ENCODE measurements around the gene EFNA5. TPM values are rescaled to one million over a fixed set of nuclear protein-coding genes. Genes with fewer than 3 reads are reported as not detected.

The EFNA5 gene
- total and polyA plus RNA-seq, 4 donors = 0.14 to 0.93 (median 0.54) TPM

- Histone ChIP-seq H3K4me1 (ENCODE audit: control insufficient read depth in 4 of 4, insufficient read depth in 4 of 4, low read length in 3 of 4) (no peaks in the 10 kb centered on the region), H3K27me3 (ENCODE audit: control insufficient read depth in 4 of 4, insufficient read depth in 4 of 4, low read length in 3 of 4) (no peaks in the 10 kb centered on the region), H3K9me3 (ENCODE audit: control insufficient read depth in 4 of 4, low read length in 3 of 4) (no peaks in the 10 kb centered on the region), H3K4me3 (ENCODE audit: low read depth in 1 of 3, low read length in 3 of 3) (no peak overlapping the region), H3K36me3 (ENCODE audit: control insufficient read depth in 4 of 4, insufficient read depth in 3 of 4, low read depth in 1 of 4, low read length in 3 of 4) (no peaks in the 10 kb centered on the region), H3K9ac (ENCODE audit: low read depth in 1 of 2, low read length in 2 of 2) (no peak overlapping the region), H3K27ac (ENCODE audit: low read depth in 1 of 2, low read length in 2 of 2) (no peak overlapping the region)
- DNase-seq (ENCODE audit: low spot score) = no peak
- TF ChIP-seq HNF4G (IDR thresholded peaks at IDR 0.05) (no peak), FOXA1 (IDR thresholded peaks at IDR 0.05) (no peak), HNF4A (conservative IDR thresholded peaks at IDR 0.05) (no peak), NR2F2 (IDR thresholded peaks at IDR 0.05) (no peak), JUND (IDR thresholded peaks at IDR 0.05) (no peak), TAF1 (conservative IDR thresholded peaks at IDR 0.05) (no peak), REST (IDR thresholded peaks at IDR 0.05) (no peak), GABPA (IDR thresholded peaks at IDR 0.05 in 1 of 2, conservative IDR thresholded peaks at IDR 0.05 in 1 of 2) (no peak), SP1 (IDR thresholded peaks at IDR 0.05) (no peak), CTCF (IDR thresholded peaks at IDR 0.05; ENCODE audit: low read depth, low read length, missing input control) (no peak), RAD21 (IDR thresholded peaks at IDR 0.05) (no peak), RXRA (IDR thresholded peaks at IDR 0.05) (no peak), ATF3 (IDR thresholded peaks at IDR 0.05) (no peak), MAX (IDR thresholded peaks at IDR 0.05) (no peak), EGR1 (IDR thresholded peaks at IDR 0.05; ENCODE audit: low read depth in 2 of 2) (no peak), YY1 (IDR thresholded peaks at IDR 0.05) (no peak), FOXA2 (IDR thresholded peaks at IDR 0.05) (no peak), ZBTB33 (IDR thresholded peaks at IDR 0.05) (no peak)
- WGBS = 77% methylated on average over 4 of the region's 4 CpGs
Measured at GRCh38 chr5:107428303-107428813, 242.4 kb downstream of the EFNA5 start.

Measured in liver (tissue), 9 donors.